Measurements from ENCODE around the gene RELN. TPM values are rescaled to one million over a fixed set of nuclear protein-coding genes. Genes with fewer than 3 reads are reported as not detected.

Gene RELN
- total RNA-seq, 2 donors from 2014 or later, result 2.6 to 3.0 TPM

DNA sequence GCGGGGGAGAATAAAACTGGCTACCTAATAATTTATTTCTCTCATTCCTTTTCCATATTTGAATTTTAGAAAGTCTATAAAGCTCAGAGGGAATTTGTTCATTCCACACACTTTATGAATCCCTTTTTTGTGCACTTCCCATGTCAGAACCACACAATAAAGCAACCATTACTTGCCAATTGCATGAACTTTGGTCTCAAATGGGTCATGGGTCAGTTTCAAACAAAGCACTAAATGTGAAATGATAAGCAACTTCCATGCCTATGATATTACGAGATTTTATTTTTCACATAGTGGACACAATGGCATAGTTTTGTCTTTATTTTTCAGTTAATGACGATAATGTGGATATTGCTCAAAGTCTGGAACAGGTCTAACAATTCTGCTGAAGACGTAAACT is 18.6 kb upstream of the RELN start:
- no peaks in the 10 kb centered on the region for H3K9me3 ChIP-seq

DNA sequence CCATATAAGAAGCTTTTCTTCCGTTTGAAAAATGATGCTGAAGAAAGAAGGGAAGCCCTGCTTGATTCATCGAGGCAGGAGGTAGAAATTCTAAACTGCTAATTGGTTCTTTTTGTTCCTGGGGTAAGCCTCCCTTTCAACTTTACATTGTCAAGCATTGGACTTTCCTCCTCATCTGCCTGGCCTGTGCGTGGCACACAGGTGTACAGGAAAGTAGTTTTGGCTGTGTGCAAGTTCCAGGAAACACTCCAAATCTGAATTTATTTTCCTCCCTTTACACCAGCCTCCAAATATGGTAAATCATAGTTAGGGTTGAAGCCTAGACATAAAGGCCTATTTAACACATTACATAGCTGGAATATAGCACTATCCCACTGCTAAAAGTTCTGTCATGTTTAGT is 18.2 kb upstream of the RELN start:
- 85% methylated on average over 3 of the region's 3 CpGs for WGBS
- DNase-seq (ENCODE audit: low spot score), result no peak

More for the DNA sequence above, 18.6 kb upstream of the RELN start:
- no peak for DNase-seq (ENCODE audit: low spot score)
- no peak for TF ChIP-seq POLR2A (IDR thresholded peaks at IDR 0.05)
- TF ChIP-seq, protein P1, sequence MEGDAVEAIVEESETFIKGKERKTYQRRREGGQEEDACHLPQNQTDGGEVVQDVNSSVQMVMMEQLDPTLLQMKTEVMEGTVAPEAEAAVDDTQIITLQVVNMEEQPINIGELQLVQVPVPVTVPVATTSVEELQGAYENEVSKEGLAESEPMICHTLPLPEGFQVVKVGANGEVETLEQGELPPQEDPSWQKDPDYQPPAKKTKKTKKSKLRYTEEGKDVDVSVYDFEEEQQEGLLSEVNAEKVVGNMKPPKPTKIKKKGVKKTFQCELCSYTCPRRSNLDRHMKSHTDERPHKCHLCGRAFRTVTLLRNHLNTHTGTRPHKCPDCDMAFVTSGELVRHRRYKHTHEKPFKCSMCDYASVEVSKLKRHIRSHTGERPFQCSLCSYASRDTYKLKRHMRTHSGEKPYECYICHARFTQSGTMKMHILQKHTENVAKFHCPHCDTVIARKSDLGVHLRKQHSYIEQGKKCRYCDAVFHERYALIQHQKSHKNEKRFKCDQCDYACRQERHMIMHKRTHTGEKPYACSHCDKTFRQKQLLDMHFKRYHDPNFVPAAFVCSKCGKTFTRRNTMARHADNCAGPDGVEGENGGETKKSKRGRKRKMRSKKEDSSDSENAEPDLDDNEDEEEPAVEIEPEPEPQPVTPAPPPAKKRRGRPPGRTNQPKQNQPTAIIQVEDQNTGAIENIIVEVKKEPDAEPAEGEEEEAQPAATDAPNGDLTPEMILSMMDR (IDR thresholded peaks at IDR 0.05), result no peak
- no peak for TF ChIP-seq POLR2AphosphoS5 (IDR thresholded peaks at IDR 0.05)
- intact Hi-C loops (cut with DNase I), result no loop called here
- Histone ChIP-seq H3K4me1 (replicated peaks) (no peaks in the 10 kb centered on the region), H3K36me3 (no peaks in the 10 kb centered on the region), H3K27me3 (replicated peaks; ENCODE audit: insufficient read depth) (no peaks in the 10 kb centered on the region), H3K4me3 (no peak overlapping the region), H3K27ac (no peak overlapping the region)
- WGBS, result 92% methylated on average over 4 of the region's 4 CpGs

DNA sequence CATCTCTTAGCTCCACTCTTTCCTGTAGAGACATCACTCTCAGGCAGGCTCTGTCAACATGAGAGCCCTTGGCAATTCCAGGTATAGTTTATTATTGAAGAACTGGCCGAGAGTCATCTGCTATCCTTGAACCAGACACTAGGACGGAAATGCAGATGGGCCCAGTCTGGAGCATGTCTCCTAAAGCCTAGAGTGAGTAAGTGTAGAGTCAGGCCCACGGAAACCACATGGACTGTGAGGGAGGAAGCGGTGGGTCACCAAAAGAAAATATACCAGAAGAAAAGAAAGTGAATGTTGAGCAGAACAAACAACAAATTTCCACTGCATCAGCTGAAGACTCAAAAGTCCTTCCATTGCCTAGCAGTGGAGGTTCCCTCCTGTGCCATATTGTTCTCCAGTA is 15.7 kb upstream of the RELN start:
- Histone ChIP-seq H3K4me1 (replicated peaks) (no peaks in the 10 kb centered on the region), H3K27ac (no peak overlapping the region), H3K27me3 (replicated peaks; ENCODE audit: insufficient read depth) (no peaks in the 10 kb centered on the region), H3K4me3 (no peak overlapping the region), H3K9me3 (no peaks in the 10 kb centered on the region), H3K36me3 (no peaks in the 10 kb centered on the region)
- WGBS, result 89% methylated on average over 4 of the region's 4 CpGs
- intact Hi-C loops (cut with DNase I), result no loop called here
- TF ChIP-seq, protein P1 (IDR thresholded peaks at IDR 0.05), result no peak
- TF ChIP-seq POLR2A (IDR thresholded peaks at IDR 0.05) (no peak), POLR2AphosphoS5 (IDR thresholded peaks at IDR 0.05) (no peak)
- no peak for DNase-seq (ENCODE audit: low spot score)

More for the DNA sequence above, 18.2 kb upstream of the RELN start:
- Histone ChIP-seq H3K27me3 (replicated peaks; ENCODE audit: insufficient read depth) (no peaks in the 10 kb centered on the region), H3K27ac (no peak overlapping the region), H3K9me3 (no peaks in the 10 kb centered on the region), H3K36me3 (no peaks in the 10 kb centered on the region), H3K4me3 (no peak overlapping the region), H3K4me1 (replicated peaks) (no peaks in the 10 kb centered on the region)
- TF ChIP-seq, protein P1 (IDR thresholded peaks at IDR 0.05), result no peak
- TF ChIP-seq POLR2A (IDR thresholded peaks at IDR 0.05) (no peak), POLR2AphosphoS5 (IDR thresholded peaks at IDR 0.05) (no peak)
- intact Hi-C loops (cut with DNase I), result no loop called here

DNA sequence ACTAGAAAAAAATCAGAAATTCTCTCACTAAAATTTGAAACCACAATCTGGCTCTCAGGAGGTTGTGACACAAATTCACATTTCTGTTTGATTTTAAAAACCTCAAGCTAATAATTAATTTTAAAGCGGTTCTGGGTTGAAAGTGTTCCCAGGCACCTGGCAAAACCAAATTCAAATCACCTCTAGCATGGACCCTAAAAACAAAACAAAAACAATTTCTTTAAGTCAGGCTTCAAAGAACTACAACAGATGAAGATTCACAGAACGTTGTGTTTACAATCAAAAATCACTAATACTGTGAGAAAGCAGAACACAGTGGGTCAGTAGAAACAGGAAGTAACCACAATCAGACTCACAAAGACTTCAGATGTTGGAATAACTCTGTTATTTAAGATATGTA is 7.2 kb upstream of the RELN start:
- DNase-seq (ENCODE audit: low spot score), result no peak
- H3K4me1 ChIP-seq (replicated peaks), result no peaks in the 10 kb centered on the region
- H3K27ac ChIP-seq, result no peak overlapping the region
- H3K27me3 ChIP-seq (replicated peaks; ENCODE audit: insufficient read depth), result no peaks in the 10 kb centered on the region
- WGBS, result 66% methylated on average over 2 of the region's 2 CpGs
- no peak overlapping the region for H3K4me3 ChIP-seq
- H3K36me3 ChIP-seq, result no peaks in the 10 kb centered on the region
- TF ChIP-seq, protein P1 (IDR thresholded peaks at IDR 0.05), result no peak
- intact Hi-C loops (cut with DNase I), result no loop called here
- H3K9me3 ChIP-seq, result no peaks in the 10 kb centered on the region

DNA sequence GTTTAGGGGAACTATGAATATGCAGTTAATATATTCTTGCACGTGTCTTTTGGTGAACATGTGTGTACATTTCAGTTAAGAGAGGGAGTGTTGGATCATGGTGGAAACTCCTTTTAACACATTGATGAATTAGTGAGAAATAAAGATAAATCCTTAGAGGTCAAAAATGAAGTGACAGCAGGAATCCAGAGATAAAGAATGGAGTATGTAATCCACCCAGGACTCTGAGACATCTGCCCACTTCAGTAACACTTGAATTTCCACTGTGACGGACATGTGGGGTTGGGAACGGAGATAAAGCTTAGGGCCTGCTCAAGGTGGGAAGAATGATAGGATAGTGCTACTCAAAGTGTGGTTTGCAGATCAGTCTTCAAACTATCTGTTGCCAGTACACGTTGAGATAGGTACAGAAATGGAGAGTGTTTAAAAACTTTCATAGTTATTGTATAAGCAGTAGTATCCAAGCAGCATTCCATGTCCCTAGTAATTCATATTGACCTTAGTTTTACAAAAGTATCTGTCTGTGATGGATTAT is 6.6 kb upstream of the RELN start:
- intact Hi-C loops (cut with DNase I), result no loop called here
- H3K27me3 ChIP-seq (replicated peaks; ENCODE audit: insufficient read depth), result no peaks in the 10 kb centered on the region
- no peak for TF ChIP-seq POLR2AphosphoS5 (IDR thresholded peaks at IDR 0.05)
- no peak for TF ChIP-seq POLR2A (IDR thresholded peaks at IDR 0.05)
- TF ChIP-seq, protein P1 (IDR thresholded peaks at IDR 0.05), result no peak
- H3K4me3 ChIP-seq, result no peak overlapping the region
- H3K9me3 ChIP-seq, result no peaks in the 10 kb centered on the region
- DNase-seq (ENCODE audit: low spot score), result no peak
- H3K4me1 ChIP-seq (replicated peaks), result no peaks in the 10 kb centered on the region
- WGBS, result 81% methylated on average over 4 of the region's 4 CpGs
- H3K36me3 ChIP-seq, result no peaks in the 10 kb centered on the region
- no peak overlapping the region for H3K27ac ChIP-seq
